HG02870 (cell line): ENCODE measurements around the gene FAM219B.
"Not testable (repeated sequence)": the region's sequence is repeated elsewhere in the genome, so short reads cannot be mapped to it uniquely, and the experiment has no call there.

Source experiments
- ATAC-seq: cut with Tn5 transposase; IDR thresholded peaks from one replicate; pipeline ENCODE4 v1.9.1; 2021; ENCODE audit warnings: mild to moderate bottlenecking, moderate library complexity; ENCODE audit not compliant: unreplicated experiment

The FAM219B gene

GRCh38 chr15:74904190-74904805 lies 2.4 kb downstream of the FAM219B start:
- ATAC-seq, result no peak

- no peak for ATAC-seq
Measured at GRCh38 chr15:74903676-74904075, 3.0 kb downstream of the FAM219B start.

- ATAC-seq, result no peak
Measured at GRCh38 chr15:74902295-74903075, 4.2 kb downstream of the FAM219B start.

- ATAC-seq, result no peak
Measured at GRCh38 chr15:74901612-74902063, 5.0 kb downstream of the FAM219B start.

GRCh38 chr15:74897300-74897701 lies 9.3 kb downstream of the FAM219B start:
- ATAC-seq, result no peak

- ATAC-seq, result no peak
Measured at GRCh38 chr15:74896316-74896715, 10.3 kb downstream of the FAM219B start.

- ATAC-seq, result no peak
Measured at GRCh38 chr15:74895830-74896229, 10.8 kb downstream of the FAM219B start.

- ATAC-seq, result not testable (repeated sequence)
Measured at GRCh38 chr15:74894383-74894782, 12.3 kb downstream of the FAM219B start.

- ATAC-seq, result no peak
Measured at GRCh38 chr15:74893627-74894026, 13.0 kb downstream of the FAM219B start.

- ATAC-seq, result no peak
Measured at GRCh38 chr15:74892931-74893330, 13.7 kb downstream of the FAM219B start.

- ATAC-seq, result no peak
Measured at GRCh38 chr15:74892313-74892712, 14.3 kb downstream of the FAM219B start.

- no peak for ATAC-seq
Measured at GRCh38 chr15:74891469-74891868, 15.2 kb downstream of the FAM219B start.

GRCh38 chr15:74890665-74890960 lies 16.0 kb downstream of the FAM219B start:
- ATAC-seq, result no peak

GRCh38 chr15:74889883-74890664 lies 16.6 kb downstream of the FAM219B start, which contains the start of gene MPI:
Gene MPI (plus strand): TSS chr15:74890042. CDS start chr15:74890074, 32 bp downstream.
- ATAC-seq, result no peak

- ATAC-seq, result no peak
Measured at GRCh38 chr15:74889390-74889882, 17.2 kb downstream of the FAM219B start.

- no peak for ATAC-seq
Measured at GRCh38 chr15:74888716-74889115, 17.9 kb downstream of the FAM219B start.

GRCh38 chr15:74887537-74888193 lies 19.0 kb downstream of the FAM219B start:
- not testable (repeated sequence) for ATAC-seq

- ATAC-seq, result no peak
Measured at GRCh38 chr15:74885461-74885860, 21.2 kb downstream of the FAM219B start.

- no peak for ATAC-seq
Measured at GRCh38 chr15:74884428-74885223, 22.0 kb downstream of the FAM219B start.

- no peak for ATAC-seq
Measured at GRCh38 chr15:74882528-74882927, 24.1 kb downstream of the FAM219B start.
